Measurements from ENCODE around the gene AQP2. TPM values are rescaled to one million over a fixed set of nuclear protein-coding genes. Genes with fewer than 3 reads are reported as not detected.

Gene AQP2
- total and polyA plus RNA-seq, 2 of the 13 experiments (the other 11 are each of a cell fraction or from before 2014, with no cell fraction given) = not detected

- no peak for FAIRE-seq
- CTCF ChIA-PET (ENCODE audit: low intra/inter-chr PET ratio, low total read pairs) = no interaction called here
These were observed 16.0 kb upstream of the AQP2 start for GRCh38 chr12:49934505-49934904.

DNA sequence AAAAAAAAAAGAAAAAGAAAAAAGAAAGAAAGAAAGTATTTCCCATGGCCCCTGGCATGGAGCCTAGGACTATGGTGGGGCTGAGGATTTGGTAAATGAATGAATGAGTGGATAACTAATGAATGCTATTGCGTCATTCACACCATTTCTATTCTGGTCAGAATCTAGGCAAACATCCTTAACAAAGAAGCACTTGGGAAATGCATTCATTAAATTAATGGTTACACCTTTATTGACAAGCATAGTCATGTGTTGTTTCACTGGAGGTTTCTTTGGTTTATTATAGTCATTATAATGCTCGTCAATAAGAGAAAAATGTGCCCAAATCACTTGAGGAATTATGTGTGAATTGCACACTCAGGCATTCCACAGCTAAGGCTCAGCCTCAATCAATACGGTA lies 13.6 kb upstream of the AQP2 start:
- ATAC-seq (no peak), FAIRE-seq (no peak), DNase-seq (ENCODE audit: low spot score) (no peak)
- Histone ChIP-seq H3K4me2 (ENCODE audit: low read depth, low read length) (no peak overlapping the region), H3K79me2 (ENCODE audit: insufficient read depth, low read length) (no peaks in the 10 kb centered on the region), H3K9ac (ENCODE audit: insufficient read depth, low read depth, low read length) (no peak overlapping the region), H4K20me1 (ENCODE audit: insufficient read depth, low read length) (no peaks in the 10 kb centered on the region), H3K36me3 (replicated peaks in 1 of 2; ENCODE audit: control insufficient read depth in 1 of 2, insufficient read depth in 2 of 2, low read length in 2 of 2) (no peaks in the 10 kb centered on the region), H2AFZ (ENCODE audit: low read length) (no peak overlapping the region), H3K4me1 (ENCODE audit: insufficient read depth, low read length) (peaks cover 7% of the 10 kb centered on the region), H3K4me3 (replicated peaks in 1 of 3; ENCODE audit: insufficient read depth in 1 of 3, low read depth in 2 of 3, low read length in 3 of 3) (no peak overlapping the region), H3K9me3 (ENCODE audit: low read length) (no peaks in the 10 kb centered on the region), H3K27ac (ENCODE audit: extremely low read length, insufficient read depth, low read length) (no peak overlapping the region), H3K27me3 (ENCODE audit: control insufficient read depth in 1 of 2, insufficient read depth in 2 of 2, low read length in 2 of 2) (no peaks in the 10 kb centered on the region)
- in situ Hi-C loops (cut with HindIII; ENCODE audit: extremely low pct_ligation_motif_present, low pct_unique_long_range_greater_than_20kb) = no loop called here
- CTCF ChIA-PET (ENCODE audit: low intra/inter-chr PET ratio, low total read pairs) = no interaction called here
- intact Hi-C loops (cut with micrococcal nuclease; ENCODE audit: unreplicated experiment) = no loop called here
- 24% methylated on average over 3 of the region's 3 CpGs for whole genome bisulfite sequencing (ENCODE audit: low lambda C conversion rate)
- no TSS peak for BruUV-seq (replicated peaks)
- POLR2A ChIA-PET = no interaction called here
- TF ChIP-seq, protein P1, sequence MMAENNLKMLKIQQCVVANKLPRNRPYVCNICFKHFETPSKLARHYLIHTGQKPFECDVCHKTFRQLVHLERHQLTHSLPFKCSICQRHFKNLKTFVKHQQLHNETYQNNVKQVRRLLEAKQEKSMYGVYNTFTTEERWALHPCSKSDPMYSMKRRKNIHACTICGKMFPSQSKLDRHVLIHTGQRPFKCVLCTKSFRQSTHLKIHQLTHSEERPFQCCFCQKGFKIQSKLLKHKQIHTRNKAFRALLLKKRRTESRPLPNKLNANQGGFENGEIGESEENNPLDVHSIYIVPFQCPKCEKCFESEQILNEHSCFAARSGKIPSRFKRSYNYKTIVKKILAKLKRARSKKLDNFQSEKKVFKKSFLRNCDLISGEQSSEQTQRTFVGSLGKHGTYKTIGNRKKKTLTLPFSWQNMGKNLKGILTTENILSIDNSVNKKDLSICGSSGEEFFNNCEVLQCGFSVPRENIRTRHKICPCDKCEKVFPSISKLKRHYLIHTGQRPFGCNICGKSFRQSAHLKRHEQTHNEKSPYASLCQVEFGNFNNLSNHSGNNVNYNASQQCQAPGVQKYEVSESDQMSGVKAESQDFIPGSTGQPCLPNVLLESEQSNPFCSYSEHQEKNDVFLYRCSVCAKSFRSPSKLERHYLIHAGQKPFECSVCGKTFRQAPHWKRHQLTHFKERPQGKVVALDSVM (CRISPR knock-in tag; IDR thresholded peaks at IDR 0.05) = no peak
- TF ChIP-seq AGO1 (IDR thresholded peaks at IDR 0.05; ENCODE audit: low read depth, low read length, poor library complexity, severe bottlenecking) = no peak
- peak; percentile 61; the same call in 1 of the 2 replicates for TF ChIP-seq ATF7 (IDR thresholded peaks at IDR 0.05)
- TF ChIP-seq ATF7 (CRISPR knock-in tag; IDR thresholded peaks at IDR 0.05) = no peak
- TF ChIP-seq ZBTB21 (CRISPR knock-in tag; IDR thresholded peaks at IDR 0.05) = no peak
- TF ChIP-seq, protein P2, sequence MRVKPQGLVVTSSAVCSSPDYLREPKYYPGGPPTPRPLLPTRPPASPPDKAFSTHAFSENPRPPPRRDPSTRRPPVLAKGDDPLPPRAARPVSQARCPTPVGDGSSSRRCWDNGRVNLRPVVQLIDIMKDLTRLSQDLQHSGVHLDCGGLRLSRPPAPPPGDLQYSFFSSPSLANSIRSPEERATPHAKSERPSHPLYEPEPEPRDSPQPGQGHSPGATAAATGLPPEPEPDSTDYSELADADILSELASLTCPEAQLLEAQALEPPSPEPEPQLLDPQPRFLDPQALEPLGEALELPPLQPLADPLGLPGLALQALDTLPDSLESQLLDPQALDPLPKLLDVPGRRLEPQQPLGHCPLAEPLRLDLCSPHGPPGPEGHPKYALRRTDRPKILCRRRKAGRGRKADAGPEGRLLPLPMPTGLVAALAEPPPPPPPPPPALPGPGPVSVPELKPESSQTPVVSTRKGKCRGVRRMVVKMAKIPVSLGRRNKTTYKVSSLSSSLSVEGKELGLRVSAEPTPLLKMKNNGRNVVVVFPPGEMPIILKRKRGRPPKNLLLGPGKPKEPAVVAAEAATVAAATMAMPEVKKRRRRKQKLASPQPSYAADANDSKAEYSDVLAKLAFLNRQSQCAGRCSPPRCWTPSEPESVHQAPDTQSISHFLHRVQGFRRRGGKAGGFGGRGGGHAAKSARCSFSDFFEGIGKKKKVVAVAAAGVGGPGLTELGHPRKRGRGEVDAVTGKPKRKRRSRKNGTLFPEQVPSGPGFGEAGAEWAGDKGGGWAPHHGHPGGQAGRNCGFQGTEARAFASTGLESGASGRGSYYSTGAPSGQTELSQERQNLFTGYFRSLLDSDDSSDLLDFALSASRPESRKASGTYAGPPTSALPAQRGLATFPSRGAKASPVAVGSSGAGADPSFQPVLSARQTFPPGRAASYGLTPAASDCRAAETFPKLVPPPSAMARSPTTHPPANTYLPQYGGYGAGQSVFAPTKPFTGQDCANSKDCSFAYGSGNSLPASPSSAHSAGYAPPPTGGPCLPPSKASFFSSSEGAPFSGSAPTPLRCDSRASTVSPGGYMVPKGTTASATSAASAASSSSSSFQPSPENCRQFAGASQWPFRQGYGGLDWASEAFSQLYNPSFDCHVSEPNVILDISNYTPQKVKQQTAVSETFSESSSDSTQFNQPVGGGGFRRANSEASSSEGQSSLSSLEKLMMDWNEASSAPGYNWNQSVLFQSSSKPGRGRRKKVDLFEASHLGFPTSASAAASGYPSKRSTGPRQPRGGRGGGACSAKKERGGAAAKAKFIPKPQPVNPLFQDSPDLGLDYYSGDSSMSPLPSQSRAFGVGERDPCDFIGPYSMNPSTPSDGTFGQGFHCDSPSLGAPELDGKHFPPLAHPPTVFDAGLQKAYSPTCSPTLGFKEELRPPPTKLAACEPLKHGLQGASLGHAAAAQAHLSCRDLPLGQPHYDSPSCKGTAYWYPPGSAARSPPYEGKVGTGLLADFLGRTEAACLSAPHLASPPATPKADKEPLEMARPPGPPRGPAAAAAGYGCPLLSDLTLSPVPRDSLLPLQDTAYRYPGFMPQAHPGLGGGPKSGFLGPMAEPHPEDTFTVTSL (CRISPR knock-in tag; IDR thresholded peaks at IDR 0.05; ENCODE audit: borderline replicate concordance) = no peak

More at GRCh38 chr12:49934505-49934904, 16.0 kb upstream of the AQP2 start:
- Histone ChIP-seq H4K20me1 (ENCODE audit: insufficient read depth, low read length) (no peaks in the 10 kb centered on the region), H3K9ac (ENCODE audit: insufficient read depth, low read depth, low read length) (no peak overlapping the region), H3K27ac (ENCODE audit: extremely low read length, insufficient read depth, low read length) (no peak overlapping the region), H2AFZ (ENCODE audit: low read length) (no peak overlapping the region), H3K9me3 (ENCODE audit: low read length) (no peaks in the 10 kb centered on the region), H3K4me2 (ENCODE audit: low read depth, low read length) (no peak overlapping the region), H3K27me3 (ENCODE audit: control insufficient read depth in 1 of 2, insufficient read depth in 2 of 2, low read length in 2 of 2) (peaks cover 0 to 4% of the 10 kb centered on the region in 2 experiments; a peak in 1 of 5 replicates), H3K79me2 (ENCODE audit: insufficient read depth, low read length) (no peaks in the 10 kb centered on the region), H3K4me3 (replicated peaks in 1 of 3; ENCODE audit: insufficient read depth in 1 of 3, low read depth in 2 of 3, low read length in 3 of 3) (no peak overlapping the region), H3K4me1 (ENCODE audit: insufficient read depth, low read length) (peaks cover 2% of the 10 kb centered on the region), H3K36me3 (replicated peaks in 1 of 2; ENCODE audit: control insufficient read depth in 1 of 2, insufficient read depth in 2 of 2, low read length in 2 of 2) (no peaks in the 10 kb centered on the region)
- no TSS peak for BruUV-seq (replicated peaks)
- TF ChIP-seq SIN3B (IDR thresholded peaks at IDR 0.05; ENCODE audit: low read length) (no peak), YEATS4 (CRISPR knock-in tag; IDR thresholded peaks at IDR 0.05; ENCODE audit: borderline replicate concordance) (no peak), GATA4 (IDR thresholded peaks at IDR 0.05; ENCODE audit: borderline replicate concordance, low read depth) (no peak), NCOR1 (IDR thresholded peaks at IDR 0.05; ENCODE audit: borderline replicate concordance, low read length) (no peak), NFIC (IDR thresholded peaks at IDR 0.05; ENCODE audit: low read length) (no peak), PHF21A (CRISPR knock-in tag; IDR thresholded peaks at IDR 0.05) (no peak), ZNF556 (CRISPR knock-in tag; IDR thresholded peaks at IDR 0.05; ENCODE audit: borderline replicate concordance) (no peak), CHD4 (IDR thresholded peaks at IDR 0.05; ENCODE audit: borderline replicate concordance, low read length) (no peak), ZNF749 (CRISPR knock-in tag; IDR thresholded peaks at IDR 0.05; ENCODE audit: borderline replicate concordance) (no peak)
- TF ChIP-seq, protein P3, sequence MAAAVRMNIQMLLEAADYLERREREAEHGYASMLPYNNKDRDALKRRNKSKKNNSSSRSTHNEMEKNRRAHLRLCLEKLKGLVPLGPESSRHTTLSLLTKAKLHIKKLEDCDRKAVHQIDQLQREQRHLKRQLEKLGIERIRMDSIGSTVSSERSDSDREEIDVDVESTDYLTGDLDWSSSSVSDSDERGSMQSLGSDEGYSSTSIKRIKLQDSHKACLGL (CRISPR knock-in tag; IDR thresholded peaks at IDR 0.05) = no peak
- ATAC-seq = no peak
- DNase-seq (ENCODE audit: low spot score) = no peak
- 76% methylated on average over 3 of the region's 3 CpGs for WGBS (ENCODE audit: low lambda C conversion rate)
- POLR2A ChIA-PET = no interaction called here
- intact Hi-C loops (cut with micrococcal nuclease; ENCODE audit: unreplicated experiment) (no loop called here), in situ Hi-C loops (cut with HindIII; ENCODE audit: extremely low pct_ligation_motif_present, low pct_unique_long_range_greater_than_20kb) (no loop called here)

Measured in HepG2 (cell line).